Measurements from ENCODE around the gene PTGDS. TPM values are rescaled to one million over a fixed set of nuclear protein-coding genes. Genes with fewer than 3 reads are reported as not detected.

The PTGDS gene
- total and polyA plus RNA-seq, 9 of the 15 experiments (the other 6 are each of a cell fraction or from before 2014, with no cell fraction given), result 0.46 to 7.1 (median 2.0) TPM

DNA sequence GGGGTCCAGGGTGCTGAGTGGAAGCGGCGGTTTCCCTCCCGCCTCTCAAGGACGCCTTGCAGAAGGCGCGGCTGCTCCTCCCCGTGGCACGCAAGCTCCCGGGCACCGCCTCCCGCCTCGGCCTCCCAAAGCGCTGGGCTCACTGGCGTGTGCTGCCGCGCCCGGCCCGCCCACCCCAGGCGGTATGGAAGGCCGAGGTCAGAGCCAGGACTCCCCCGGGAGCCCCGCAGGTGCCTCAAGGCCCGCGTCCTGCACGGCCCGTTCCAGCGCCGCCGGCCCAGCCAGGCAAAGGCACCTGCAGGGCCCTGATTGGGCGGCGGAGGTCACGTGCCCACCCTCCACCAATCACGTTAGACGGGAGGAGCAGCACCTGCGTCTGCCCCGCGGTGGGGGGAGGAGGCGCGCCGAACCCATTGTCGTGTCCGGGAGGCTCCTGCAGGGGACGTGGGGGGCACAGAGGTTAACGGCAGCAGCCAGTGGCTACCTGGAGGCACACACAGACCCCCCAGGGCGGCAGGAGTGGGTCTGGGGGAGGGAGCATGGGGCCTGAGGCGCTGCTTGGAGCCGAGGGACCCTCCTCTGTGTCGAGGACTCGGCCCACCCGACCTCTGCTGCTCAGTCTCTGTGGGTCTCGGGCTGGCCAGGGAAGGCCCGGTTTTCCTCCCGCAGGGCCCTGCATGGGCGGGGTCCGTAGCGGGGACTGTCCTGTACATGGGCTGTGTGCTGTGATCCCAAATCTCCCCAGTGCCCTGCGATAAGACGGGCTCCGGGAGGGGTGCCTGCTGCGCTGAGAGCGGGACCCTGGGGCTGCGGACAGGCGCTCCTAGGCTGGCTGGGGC lies 27.3 kb upstream of the PTGDS start (continued):
- no peak for TF ChIP-seq NR2C2 (CRISPR knock-in tag; IDR thresholded peaks at IDR 0.05)
- TF ChIP-seq NR2C2 (tag; IDR thresholded peaks at IDR 0.05), result no peak
- no peak for TF ChIP-seq ARHGAP35 (IDR thresholded peaks at IDR 0.05; ENCODE audit: partially characterized antibody)
- TF ChIP-seq CEBPB (tag; IDR thresholded peaks at IDR 0.05), result no peak
- no peak for TF ChIP-seq NCOA2 (IDR thresholded peaks at IDR 0.05; ENCODE audit: partially characterized antibody in 2 of 2)
- TF ChIP-seq MAZ (CRISPR knock-in tag; conservative IDR thresholded peaks at IDR 0.05 in 1 of 2, IDR thresholded peaks at IDR 0.05 in 1 of 2), result peak; percentile 83 to 92
- TF ChIP-seq ZNF239 (CRISPR knock-in tag; IDR thresholded peaks at IDR 0.05), result no peak
- TF ChIP-seq, protein P1, sequence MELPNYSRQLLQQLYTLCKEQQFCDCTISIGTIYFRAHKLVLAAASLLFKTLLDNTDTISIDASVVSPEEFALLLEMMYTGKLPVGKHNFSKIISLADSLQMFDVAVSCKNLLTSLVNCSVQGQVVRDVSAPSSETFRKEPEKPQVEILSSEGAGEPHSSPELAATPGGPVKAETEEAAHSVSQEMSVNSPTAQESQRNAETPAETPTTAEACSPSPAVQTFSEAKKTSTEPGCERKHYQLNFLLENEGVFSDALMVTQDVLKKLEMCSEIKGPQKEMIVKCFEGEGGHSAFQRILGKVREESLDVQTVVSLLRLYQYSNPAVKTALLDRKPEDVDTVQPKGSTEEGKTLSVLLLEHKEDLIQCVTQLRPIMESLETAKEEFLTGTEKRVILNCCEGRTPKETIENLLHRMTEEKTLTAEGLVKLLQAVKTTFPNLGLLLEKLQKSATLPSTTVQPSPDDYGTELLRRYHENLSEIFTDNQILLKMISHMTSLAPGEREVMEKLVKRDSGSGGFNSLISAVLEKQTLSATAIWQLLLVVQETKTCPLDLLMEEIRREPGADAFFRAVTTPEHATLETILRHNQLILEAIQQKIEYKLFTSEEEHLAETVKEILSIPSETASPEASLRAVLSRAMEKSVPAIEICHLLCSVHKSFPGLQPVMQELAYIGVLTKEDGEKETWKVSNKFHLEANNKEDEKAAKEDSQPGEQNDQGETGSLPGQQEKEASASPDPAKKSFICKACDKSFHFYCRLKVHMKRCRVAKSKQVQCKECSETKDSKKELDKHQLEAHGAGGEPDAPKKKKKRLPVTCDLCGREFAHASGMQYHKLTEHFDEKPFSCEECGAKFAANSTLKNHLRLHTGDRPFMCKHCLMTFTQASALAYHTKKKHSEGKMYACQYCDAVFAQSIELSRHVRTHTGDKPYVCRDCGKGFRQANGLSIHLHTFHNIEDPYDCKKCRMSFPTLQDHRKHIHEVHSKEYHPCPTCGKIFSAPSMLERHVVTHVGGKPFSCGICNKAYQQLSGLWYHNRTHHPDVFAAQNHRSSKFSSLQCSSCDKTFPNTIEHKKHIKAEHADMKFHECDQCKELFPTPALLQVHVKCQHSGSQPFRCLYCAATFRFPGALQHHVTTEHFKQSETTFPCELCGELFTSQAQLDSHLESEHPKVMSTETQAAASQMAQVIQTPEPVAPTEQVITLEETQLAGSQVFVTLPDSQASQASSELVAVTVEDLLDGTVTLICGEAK (IDR thresholded peaks at IDR 0.05), result peak; percentile 19; the same call in 1 of the 2 replicates
- TF ChIP-seq, protein P1 (CRISPR knock-in tag; IDR thresholded peaks at IDR 0.05), result no peak
- TF ChIP-seq CHD1 (IDR thresholded peaks at IDR 0.05; ENCODE audit: low read length), result no peak
- peak; percentile 79 for TF ChIP-seq L3MBTL2 (IDR thresholded peaks at IDR 0.05)
- TF ChIP-seq, protein P2, sequence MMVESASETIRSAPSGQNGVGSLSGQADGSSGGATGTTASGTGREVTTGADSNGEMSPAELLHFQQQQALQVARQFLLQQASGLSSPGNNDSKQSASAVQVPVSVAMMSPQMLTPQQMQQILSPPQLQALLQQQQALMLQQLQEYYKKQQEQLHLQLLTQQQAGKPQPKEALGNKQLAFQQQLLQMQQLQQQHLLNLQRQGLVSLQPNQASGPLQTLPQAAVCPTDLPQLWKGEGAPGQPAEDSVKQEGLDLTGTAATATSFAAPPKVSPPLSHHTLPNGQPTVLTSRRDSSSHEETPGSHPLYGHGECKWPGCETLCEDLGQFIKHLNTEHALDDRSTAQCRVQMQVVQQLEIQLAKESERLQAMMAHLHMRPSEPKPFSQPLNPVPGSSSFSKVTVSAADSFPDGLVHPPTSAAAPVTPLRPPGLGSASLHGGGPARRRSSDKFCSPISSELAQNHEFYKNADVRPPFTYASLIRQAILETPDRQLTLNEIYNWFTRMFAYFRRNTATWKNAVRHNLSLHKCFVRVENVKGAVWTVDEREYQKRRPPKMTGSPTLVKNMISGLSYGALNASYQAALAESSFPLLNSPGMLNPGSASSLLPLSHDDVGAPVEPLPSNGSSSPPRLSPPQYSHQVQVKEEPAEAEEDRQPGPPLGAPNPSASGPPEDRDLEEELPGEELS (CRISPR knock-in tag; IDR thresholded peaks at IDR 0.05; ENCODE audit: borderline replicate concordance), result no peak
- TF ChIP-seq NEUROD1 (IDR thresholded peaks at IDR 0.05; ENCODE audit: borderline replicate concordance, low read depth, low read length, partially characterized antibody), result peak; percentile 42
- TF ChIP-seq ZFX (CRISPR knock-in tag; IDR thresholded peaks at IDR 0.05), result peak; percentile 90
